ENCODE results near the gene MCF2L. TPM values are rescaled to one million over a fixed set of nuclear protein-coding genes. Genes with fewer than 3 reads are reported as not detected.

Gene MCF2L
- total and polyA plus RNA-seq, 2 experiments from 2014 or later: 27.6 to 38.6 TPM

- no peaks in the 10 kb centered on the region for H3K9me3 ChIP-seq (ENCODE audit: low read depth)
- no peaks in the 10 kb centered on the region for H3K36me3 ChIP-seq
- DNase-seq (ENCODE audit: low read depth in 1 of 2, low spot score in 1 of 2): no peak
- no peaks in the 10 kb centered on the region for H3K4me1 ChIP-seq (ENCODE audit: low read depth)
- no peak overlapping the region for H3K4me3 ChIP-seq
- TF ChIP-seq CTCF (IDR thresholded peaks at IDR 0.05; ENCODE audit: low read depth, low read length): no peak
- no peak overlapping the region for H3K27ac ChIP-seq
- H3K27me3 ChIP-seq: peaks cover 5% of the 10 kb centered on the region
Observed at GRCh38 chr13:113095146-113096051, 126.4 kb downstream of the MCF2L start.

GRCh38 chr13:113096052-113096744 is 127.2 kb downstream of the MCF2L start:
- Histone ChIP-seq H3K4me3 (no peak overlapping the region), H3K27ac (no peak overlapping the region), H3K27me3 (peaks cover 3% of the 10 kb centered on the region), H3K4me1 (ENCODE audit: low read depth) (no peaks in the 10 kb centered on the region), H3K36me3 (no peaks in the 10 kb centered on the region), H3K9me3 (ENCODE audit: low read depth) (no peaks in the 10 kb centered on the region)
- no peak for DNase-seq (ENCODE audit: low read depth in 1 of 2, low spot score in 1 of 2)
- no peak for TF ChIP-seq CTCF (IDR thresholded peaks at IDR 0.05; ENCODE audit: low read depth, low read length)

GRCh38 chr13:113096745-113097305 is 127.8 kb downstream of the MCF2L start:
- Histone ChIP-seq H3K36me3 (no peaks in the 10 kb centered on the region), H3K27me3 (peaks cover 3% of the 10 kb centered on the region), H3K9me3 (ENCODE audit: low read depth) (no peaks in the 10 kb centered on the region), H3K4me3 (no peak overlapping the region), H3K27ac (no peak overlapping the region), H3K4me1 (ENCODE audit: low read depth) (no peaks in the 10 kb centered on the region)
- no peak for DNase-seq (ENCODE audit: low read depth in 1 of 2, low spot score in 1 of 2)
- no peak for TF ChIP-seq CTCF (IDR thresholded peaks at IDR 0.05; ENCODE audit: low read depth, low read length)

GRCh38 chr13:113097651-113098050 is 128.6 kb downstream of the MCF2L start:
- DNase-seq (ENCODE audit: low read depth in 1 of 2, low spot score in 1 of 2): no peak
- Histone ChIP-seq H3K36me3 (no peaks in the 10 kb centered on the region), H3K4me3 (no peak overlapping the region), H3K27ac (no peak overlapping the region), H3K4me1 (ENCODE audit: low read depth) (no peaks in the 10 kb centered on the region), H3K27me3 (peaks cover 3% of the 10 kb centered on the region), H3K9me3 (ENCODE audit: low read depth) (no peaks in the 10 kb centered on the region)
- TF ChIP-seq CTCF (IDR thresholded peaks at IDR 0.05; ENCODE audit: low read depth, low read length): no peak

GRCh38 chr13:113098162-113098732 is 129.2 kb downstream of the MCF2L start:
- Histone ChIP-seq H3K27me3 (peaks cover 5% of the 10 kb centered on the region), H3K4me3 (no peak overlapping the region), H3K27ac (no peak overlapping the region), H3K36me3 (no peaks in the 10 kb centered on the region), H3K9me3 (ENCODE audit: low read depth) (no peaks in the 10 kb centered on the region), H3K4me1 (ENCODE audit: low read depth) (no peaks in the 10 kb centered on the region)
- TF ChIP-seq CTCF (IDR thresholded peaks at IDR 0.05; ENCODE audit: low read depth, low read length): no peak
- no peak for DNase-seq (ENCODE audit: low read depth in 1 of 2, low spot score in 1 of 2)
